ENCODE measurements around the gene EN1.

Gene EN1

GRCh38 chr2:118880501-118880900 is 33.1 kb upstream of the EN1 start:
- TF ChIP-seq ZFX (IDR thresholded peaks at IDR 0.05; ENCODE audit: borderline replicate concordance): no peak
- TF ChIP-seq, protein P1, sequence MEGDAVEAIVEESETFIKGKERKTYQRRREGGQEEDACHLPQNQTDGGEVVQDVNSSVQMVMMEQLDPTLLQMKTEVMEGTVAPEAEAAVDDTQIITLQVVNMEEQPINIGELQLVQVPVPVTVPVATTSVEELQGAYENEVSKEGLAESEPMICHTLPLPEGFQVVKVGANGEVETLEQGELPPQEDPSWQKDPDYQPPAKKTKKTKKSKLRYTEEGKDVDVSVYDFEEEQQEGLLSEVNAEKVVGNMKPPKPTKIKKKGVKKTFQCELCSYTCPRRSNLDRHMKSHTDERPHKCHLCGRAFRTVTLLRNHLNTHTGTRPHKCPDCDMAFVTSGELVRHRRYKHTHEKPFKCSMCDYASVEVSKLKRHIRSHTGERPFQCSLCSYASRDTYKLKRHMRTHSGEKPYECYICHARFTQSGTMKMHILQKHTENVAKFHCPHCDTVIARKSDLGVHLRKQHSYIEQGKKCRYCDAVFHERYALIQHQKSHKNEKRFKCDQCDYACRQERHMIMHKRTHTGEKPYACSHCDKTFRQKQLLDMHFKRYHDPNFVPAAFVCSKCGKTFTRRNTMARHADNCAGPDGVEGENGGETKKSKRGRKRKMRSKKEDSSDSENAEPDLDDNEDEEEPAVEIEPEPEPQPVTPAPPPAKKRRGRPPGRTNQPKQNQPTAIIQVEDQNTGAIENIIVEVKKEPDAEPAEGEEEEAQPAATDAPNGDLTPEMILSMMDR (IDR thresholded peaks at IDR 0.05): no peak
- H3K27ac ChIP-seq: no peak overlapping the region

GRCh38 chr2:118878531-118879149 is 31.2 kb upstream of the EN1 start:
- TF ChIP-seq, protein P1 (IDR thresholded peaks at IDR 0.05): no peak
- no peak for TF ChIP-seq ZFX (IDR thresholded peaks at IDR 0.05; ENCODE audit: borderline replicate concordance)
- H3K27ac ChIP-seq: no peak overlapping the region

GRCh38 chr2:118875318-118875717 is 27.9 kb upstream of the EN1 start:
- no peak overlapping the region for H3K27ac ChIP-seq
- TF ChIP-seq, protein P1 (IDR thresholded peaks at IDR 0.05): no peak
- no peak for TF ChIP-seq ZFX (IDR thresholded peaks at IDR 0.05; ENCODE audit: borderline replicate concordance)

GRCh38 chr2:118874324-118874723 is 26.9 kb upstream of the EN1 start:
- TF ChIP-seq ZFX (IDR thresholded peaks at IDR 0.05; ENCODE audit: borderline replicate concordance): no peak
- TF ChIP-seq, protein P1 (IDR thresholded peaks at IDR 0.05): no peak
- no peak overlapping the region for H3K27ac ChIP-seq

GRCh38 chr2:118865106-118865505 is 17.7 kb upstream of the EN1 start:
- no peak for TF ChIP-seq ZFX (IDR thresholded peaks at IDR 0.05; ENCODE audit: borderline replicate concordance)
- TF ChIP-seq, protein P1 (IDR thresholded peaks at IDR 0.05): peak; percentile 25

GRCh38 chr2:118864207-118864606 is 16.8 kb upstream of the EN1 start:
- no peak for TF ChIP-seq ZFX (IDR thresholded peaks at IDR 0.05; ENCODE audit: borderline replicate concordance)
- TF ChIP-seq, protein P1 (IDR thresholded peaks at IDR 0.05): no peak
- H3K27ac ChIP-seq: no peak overlapping the region

More at GRCh38 chr2:118865106-118865505, 17.7 kb upstream of the EN1 start:
- H3K27ac ChIP-seq: no peak overlapping the region

- TF ChIP-seq, protein P1 (IDR thresholded peaks at IDR 0.05): no peak
- no peak for TF ChIP-seq ZFX (IDR thresholded peaks at IDR 0.05; ENCODE audit: borderline replicate concordance)
- no peak overlapping the region for H3K27ac ChIP-seq
These were observed 14.3 kb upstream of the EN1 start for GRCh38 chr2:118861731-118862130.

Measured in 22Rv1 (cell line).